Esophagus mucosa (tissue), 1 donor: ENCODE data around the gene HHATL. TPM values are rescaled to one million over a fixed set of nuclear protein-coding genes. Genes with fewer than 3 reads are reported as not detected.

Source experiments
- ATAC-seq: fragments of 200-7000 bp; cut with Tn5 transposase; one replicate; pipeline ENCODE4 v1.9.1; 2020
- total RNA-seq: library from RNA; stranded (reverse); gene quantifications from one replicate; pipeline ENCODE4 v1.2.4, GENCODE V29; 2023
- donor health status: DM: yes; HTN: yes; CAD: no.

The HHATL gene
- total RNA-seq, 1 donor from 2014 or later = not detected

DNA sequence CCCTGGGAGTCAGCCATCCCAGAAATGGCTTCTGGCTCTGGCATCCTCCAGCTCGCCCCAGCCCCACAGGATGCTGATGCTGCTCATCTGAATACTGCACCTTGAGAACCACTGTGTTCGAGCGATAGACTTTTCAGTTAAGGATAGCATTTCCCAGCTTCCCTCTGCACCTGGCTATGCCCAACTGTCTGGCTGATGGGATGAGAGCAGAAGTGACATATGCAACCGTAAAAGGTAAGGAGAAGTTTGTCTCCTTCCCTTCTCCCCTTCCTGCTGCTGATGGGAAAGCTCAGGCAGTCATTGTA, 9.7 kb upstream of the HHATL start:
- no peak for ATAC-seq

DNA sequence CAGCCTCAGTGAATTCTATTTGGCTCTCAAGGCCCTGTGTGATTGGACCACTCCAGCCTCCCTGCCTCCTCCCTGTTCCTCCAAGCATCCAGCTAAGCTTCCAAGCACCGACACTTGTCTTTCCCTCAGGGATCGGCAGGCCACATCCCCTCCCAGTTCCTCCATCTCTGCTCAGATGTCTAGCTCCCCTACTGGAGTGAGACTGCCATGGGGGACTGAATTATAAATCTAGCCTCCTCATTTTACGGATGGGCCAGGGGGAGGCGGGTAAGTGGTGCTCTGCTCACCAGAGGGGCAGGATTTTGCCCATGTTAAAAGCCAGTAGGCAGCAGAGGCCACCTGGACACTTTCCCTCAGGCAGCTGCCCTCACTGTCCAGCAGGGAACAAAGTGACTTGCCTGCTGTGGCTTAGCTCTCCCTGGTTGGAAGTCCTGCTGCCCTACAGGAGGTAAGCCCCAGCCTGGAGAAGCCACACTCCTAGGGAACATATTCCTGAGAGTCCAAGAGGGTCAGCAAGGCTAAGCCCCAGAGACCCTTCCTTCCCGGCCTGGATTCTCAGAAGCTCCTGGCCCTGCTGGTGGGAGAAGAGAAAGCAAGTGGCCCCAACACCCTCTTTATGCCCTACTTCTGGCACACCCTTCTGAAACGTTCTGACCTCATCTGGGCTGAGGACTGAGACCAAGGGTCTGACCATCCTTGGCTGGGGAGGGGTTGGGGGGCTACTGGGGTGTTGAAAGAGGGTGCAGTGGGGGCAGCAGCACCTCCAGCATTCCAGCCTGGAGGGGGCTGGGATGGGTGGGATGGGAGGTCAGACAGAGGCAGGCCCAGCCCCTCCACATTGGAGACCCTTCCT, 9.1 kb upstream of the HHATL start:
- ATAC-seq = no peak

DNA sequence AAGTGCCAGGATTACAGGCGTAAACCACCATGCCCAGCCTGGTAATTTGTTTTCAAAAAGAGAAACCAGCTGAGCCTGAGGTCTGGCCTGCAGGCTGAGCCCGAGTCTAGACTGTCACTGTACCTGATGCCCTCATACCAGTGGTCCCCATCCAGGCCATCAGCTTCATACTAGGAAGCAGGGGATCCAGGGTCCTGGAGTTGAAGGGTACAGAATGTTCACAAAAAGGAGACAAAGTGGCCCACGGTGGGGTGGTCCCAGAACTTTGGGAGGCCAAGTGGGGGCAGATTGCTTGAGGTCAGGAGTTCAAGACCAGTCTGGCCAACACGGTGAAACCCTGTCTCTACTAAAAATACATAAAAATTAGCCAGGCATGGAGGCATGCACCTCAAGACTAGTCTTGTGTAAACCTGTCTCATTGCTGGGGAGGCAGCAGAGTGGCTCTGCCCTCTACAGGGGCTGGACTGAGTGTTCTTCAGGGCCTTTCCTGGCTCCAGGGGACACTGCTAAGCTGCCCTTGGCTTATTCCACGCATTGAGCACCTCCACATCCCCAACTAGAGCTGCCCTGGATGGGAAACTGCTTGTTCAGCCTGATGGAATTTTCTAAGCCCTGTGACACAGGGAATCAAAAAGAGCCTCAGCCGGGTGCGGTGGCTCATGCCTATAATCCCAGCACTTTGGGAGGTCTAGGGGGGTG, 7.9 kb upstream of the HHATL start:
- no peak for ATAC-seq

GRCh38 chr3:42709621-42710020, 7.0 kb upstream of the HHATL start:
- ATAC-seq = no peak

GRCh38 chr3:42708611-42709151, 6.1 kb upstream of the HHATL start:
- no peak for ATAC-seq

GRCh38 chr3:42707620-42708355, 5.2 kb upstream of the HHATL start:
- no peak for ATAC-seq

DNA sequence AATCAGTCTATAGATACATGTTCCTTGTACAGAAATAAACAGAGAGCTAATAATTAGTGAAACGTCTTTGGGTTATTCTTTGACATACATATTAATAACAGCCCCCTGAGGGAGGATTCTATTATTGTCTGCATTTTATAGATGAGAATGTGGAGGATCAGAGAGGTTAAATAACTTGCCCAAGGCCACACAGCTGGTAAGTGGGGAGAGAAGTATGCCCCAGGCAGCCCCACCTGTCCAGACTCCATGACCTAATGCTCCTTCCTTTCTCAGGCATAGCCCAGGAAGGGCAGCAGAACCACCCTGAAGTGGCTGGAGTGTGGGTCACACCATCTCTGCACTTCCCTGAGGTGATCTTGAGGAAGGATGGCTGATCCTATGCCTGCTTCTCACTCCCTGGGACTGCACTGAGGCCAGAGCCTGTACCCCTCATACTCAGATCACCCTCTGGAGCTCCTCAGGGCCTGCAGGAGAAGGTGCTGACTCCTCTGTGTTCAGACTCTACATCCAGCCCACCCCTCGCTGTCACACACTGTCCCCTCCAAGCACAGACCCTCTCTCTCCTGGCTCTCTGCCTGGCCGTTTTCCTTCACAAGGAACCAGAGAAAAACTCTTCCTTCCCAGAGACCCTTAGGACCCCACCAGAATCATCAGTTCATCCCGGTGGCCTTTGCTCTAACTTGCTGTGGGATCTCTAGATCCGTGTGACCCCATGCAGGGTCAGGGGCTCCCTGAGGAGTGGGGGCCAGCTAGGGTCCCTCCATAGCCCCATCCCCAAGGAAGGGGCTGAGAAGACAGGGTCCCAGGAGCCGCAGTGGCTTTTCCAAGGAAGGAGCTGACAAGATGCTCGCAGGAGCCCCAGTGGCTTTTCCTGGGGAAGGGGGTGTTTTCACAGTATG, 4.4 kb upstream of the HHATL start:
- no peak for ATAC-seq

- no peak for ATAC-seq
Observed at GRCh38 chr3:42705962-42706585, 3.5 kb upstream of the HHATL start.

- ATAC-seq = no peak
Observed at GRCh38 chr3:42705058-42705767, 2.6 kb upstream of the HHATL start.

- no peak for ATAC-seq
Observed at GRCh38 chr3:42704136-42704841, 1.7 kb upstream of the HHATL start.

- ATAC-seq = no peak
Observed at GRCh38 chr3:42703695-42704025, 1.1 kb upstream of the HHATL start.

DNA sequence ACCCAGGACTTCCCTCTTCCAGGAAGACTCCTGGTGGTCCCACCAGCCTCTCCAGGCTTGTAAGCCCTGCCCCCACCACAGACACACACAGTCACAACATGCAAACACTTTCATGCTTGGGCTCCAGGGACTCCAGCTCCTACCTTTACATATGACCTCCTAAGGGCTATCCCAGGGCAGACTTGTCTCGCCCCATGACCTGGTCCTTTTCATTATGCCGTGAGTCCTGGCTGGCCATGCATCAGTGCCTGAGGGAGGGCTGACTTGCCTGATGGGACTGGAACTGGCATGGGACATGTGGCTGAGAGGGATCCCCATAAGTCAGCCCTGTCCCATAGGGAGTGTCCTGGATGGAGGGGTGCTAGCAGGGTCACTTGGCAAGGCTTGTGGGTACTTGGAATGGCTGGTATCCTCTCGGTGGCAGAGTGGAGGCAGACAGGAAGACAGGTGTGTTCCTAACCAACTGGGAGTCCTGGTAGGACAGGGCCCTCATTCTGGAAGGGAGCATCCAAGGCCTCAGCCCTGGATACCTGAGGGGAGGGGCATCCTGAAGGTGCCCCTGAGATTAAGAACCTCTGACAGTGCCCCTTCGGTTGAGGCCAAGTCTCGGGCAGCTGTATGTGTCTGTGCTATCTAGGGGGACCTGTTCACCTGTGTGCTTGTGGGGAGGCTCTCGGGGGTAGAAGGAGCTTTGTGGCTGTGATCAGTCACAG, 540 bp upstream of the HHATL start:
- ATAC-seq = no peak

DNA sequence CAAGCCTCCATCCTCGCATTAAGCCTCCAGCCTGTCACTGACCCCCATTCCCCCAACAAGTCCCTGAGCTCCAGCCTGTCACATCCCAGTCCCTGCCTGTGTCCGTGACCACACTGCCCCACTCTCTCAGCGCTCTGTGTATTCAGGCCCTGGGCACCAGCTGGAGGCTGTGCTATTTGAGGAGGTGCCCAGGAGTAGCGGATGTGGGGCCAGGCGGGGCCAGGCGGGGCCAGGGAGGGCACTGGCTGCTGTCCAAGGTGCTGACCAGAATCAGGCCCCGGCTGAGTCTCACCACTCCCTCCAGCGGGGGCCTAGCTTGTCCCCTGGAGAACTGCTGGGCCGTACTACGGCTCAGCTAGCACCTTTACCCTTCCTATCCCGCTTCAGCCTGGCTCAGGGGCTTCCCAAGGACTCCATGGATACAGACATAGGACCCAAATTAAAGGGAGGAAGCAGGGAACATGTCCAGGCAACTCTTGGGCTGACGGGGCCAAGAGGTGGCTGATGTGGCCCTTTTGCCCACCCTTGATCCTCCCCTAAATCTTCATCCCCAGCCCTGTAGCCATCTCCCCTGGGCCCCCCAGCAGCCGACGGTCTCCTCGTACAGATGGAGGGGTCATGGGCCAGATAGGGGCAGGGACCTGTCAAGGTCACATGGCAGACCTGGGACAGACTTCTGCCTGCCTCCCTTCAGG, 1.1 kb downstream of the HHATL start:
- ATAC-seq = peak; percentile 31

DNA sequence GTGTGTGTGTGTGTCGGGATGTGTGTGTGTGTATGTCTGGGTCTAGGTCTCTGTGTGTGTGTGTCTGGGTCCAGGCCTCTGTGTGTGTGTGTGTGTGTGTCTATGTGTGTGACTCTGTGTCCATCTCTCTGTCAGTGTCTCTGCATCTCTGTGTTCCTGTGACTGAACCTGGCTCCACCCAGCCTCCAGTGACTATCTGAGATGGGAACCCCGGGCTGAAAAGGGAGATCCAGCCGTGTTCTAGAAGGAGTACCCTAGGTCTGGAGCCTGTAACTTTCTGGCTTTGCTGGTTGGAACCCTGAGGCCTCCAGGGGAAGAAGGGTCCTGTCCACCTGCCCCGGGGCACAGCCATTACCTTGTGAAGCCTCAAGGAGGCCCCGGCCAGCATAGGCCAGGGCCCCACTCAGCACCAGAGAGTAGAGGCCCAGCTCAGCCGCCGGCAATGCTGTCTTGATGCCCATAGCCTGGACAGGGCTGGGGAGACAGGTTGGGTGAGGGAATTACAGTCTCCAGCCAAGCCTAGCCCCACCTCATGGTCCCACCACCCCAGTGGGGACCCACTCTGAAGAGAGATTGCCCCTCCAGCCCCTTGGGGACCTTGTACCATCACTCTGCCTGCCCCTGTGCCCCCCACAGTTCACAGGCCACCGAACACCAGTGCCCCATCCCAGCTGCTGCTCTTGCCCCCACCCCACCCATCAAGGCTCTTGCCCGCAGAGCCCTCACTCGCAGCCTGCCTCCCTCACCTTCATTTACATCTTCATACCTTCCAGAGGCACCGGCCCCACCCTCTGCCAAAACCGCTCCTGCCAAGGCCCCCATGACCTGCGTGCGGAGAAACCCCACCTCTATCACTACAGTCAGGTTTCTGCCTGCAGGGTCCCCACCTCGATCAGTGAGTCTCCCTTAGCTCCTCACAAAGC, 2.0 kb downstream of the HHATL start:
- no peak for ATAC-seq

DNA sequence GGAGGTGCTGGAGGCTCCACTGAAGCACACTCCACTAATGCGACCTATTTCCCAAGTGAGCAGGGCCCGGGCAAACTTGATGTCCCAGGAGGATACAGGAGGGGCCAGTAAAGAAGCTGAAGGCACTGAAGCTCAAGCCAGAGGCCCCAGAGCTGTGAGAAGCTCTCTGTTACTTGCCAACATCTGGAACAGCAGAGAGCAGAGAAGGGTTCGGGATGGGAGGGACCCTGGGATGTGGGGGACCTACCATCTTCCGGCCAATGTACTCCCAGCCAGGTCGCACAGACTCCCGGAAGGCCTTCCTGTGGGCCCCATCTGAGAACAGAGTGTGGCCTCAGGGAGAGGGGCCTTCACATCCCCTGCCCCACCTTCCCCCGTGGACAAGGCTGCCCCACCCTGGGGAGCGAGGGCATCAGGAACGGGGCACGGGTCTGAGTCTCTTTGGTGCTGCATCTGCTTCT, 3.1 kb downstream of the HHATL start:
- ATAC-seq = no peak

- ATAC-seq = no peak
Observed at GRCh38 chr3:42698911-42699230, 3.7 kb downstream of the HHATL start.

DNA sequence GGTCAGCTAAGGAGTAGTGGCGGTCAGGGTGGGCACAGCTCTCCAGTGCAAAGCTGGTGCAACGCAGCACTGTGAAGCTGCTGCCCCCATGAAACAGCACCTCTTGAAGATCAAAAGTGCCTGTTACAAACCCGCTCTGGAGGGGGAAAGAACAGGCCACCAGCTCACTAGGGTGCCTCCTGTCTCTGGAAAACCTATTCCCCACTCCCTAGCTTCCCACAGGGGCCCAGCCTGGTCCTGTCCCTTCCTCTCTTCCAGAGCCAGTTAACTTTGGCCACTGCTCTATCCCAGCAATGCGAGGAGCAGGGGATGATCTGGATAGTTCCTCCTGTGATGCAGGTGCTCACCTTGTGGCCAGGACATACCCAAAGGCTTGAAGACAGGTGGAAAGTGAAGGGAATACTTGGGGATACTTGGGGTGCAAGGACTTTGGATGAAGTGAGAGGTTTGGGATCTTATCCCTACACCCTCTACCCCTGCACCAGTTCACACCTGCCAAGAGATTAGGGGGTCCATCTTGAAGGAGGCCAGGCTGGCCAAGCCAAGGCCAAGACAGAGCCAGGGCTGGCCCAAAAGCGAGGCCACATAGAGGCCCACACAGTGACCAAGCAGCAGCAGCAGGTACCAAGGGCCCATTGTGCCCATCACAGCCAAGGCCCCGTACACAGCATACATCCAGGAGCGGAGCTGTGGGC, 4.2 kb downstream of the HHATL start:
- no peak for ATAC-seq
